Activated T-helper 2 cell treated with anti-CD3 and anti-CD28 coated beads, Interferon-gamma antibody, Interleukin-2, Interleukin-4, amounts not matched to agents 10 μg/mL and 5 μg/mL and 100 μg/mL, durations not matched to agents 14 hours and 24 hours and 36 hours (primary cell): Measurements from ENCODE around the gene E2F1. TPM values are rescaled to one million over a fixed set of nuclear protein-coding genes. Genes with fewer than 3 reads are reported as not detected.
"Not testable (repeated sequence)": the region's sequence is repeated elsewhere in the genome, so short reads cannot be mapped to it uniquely, and the experiment has no call there.

Experiments used
- DNase-seq: peaks from one replicate; pipeline ENCODE4 v3.0.0; 2021; ENCODE audit warnings: low spot score
- H3K27ac Mint-ChIP-seq: one replicate; pipeline ENCODE4 v1.8.0; 2021; ENCODE audit warnings: mixed read lengths
- H3K27me3 Mint-ChIP-seq: one replicate; pipeline ENCODE4 v1.8.0; 2021; ENCODE audit warnings: low read depth, mixed read lengths
- H3K36me3 Mint-ChIP-seq: one replicate; pipeline ENCODE4 v1.8.0; 2021; ENCODE audit warnings: low read depth, mixed read lengths
- H3K4me1 Mint-ChIP-seq: one replicate; pipeline ENCODE4 v1.8.0; 2021; ENCODE audit warnings: low read depth, mixed read lengths
- H3K4me3 Mint-ChIP-seq: one replicate; pipeline ENCODE4 v1.8.0; 2021; ENCODE audit warnings: low read depth, mild to moderate bottlenecking, moderate library complexity, mixed read lengths
- H3K9me3 Mint-ChIP-seq: one replicate; pipeline ENCODE4 v1.8.0; 2021; ENCODE audit warnings: mixed read lengths
- intact Hi-C: fragments of 100-400 bp; cut with micrococcal nuclease; formaldehyde crosslinking; loops from one replicate; pipeline ENCODE4 v1.15.1; 2023
- total RNA-seq: library from RNA; stranded (reverse); gene quantifications from 2 replicates; pipeline ENCODE4 v1.2.3, GENCODE V29; 2022

E2F1 gene
- total RNA-seq, 1 donor from 2014 or later: 63.8 TPM

DNA sequence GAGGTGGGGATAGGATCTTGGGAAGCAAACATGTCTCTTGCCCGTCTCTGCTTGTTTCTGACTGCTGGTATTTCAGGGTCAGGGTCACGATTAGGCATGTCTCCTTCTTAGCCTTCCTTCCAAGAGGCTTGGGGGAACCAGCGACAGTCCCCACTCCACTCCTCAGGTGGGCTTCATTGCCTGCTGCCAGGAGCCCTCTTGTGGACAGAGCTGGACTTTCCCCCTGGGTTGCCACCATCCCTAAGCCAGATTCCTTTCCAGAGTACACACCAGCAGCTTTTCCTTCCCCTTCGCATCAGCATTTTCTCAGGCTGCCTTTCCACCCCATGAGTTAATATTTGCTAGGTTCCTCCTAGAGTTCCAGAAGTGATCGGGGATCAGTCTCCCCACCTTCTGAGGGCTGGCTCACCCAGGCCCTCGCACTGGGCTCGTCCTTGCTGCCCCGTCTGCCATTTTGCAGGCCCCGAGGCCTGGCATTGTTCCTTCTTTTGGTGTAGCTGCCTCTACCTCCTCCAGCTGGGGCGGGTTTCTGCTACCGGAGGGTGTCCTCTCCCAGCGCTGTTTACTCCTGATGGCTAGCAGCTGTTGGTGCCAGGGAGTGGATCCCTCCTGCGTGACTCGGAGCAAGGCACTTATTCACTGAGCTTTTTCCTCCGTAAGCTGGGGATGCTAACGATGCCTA, 32.8 kb downstream of the E2F1 start:
- Mint-ChIP-seq H3K9me3 (no peaks in the 10 kb centered on the region), H3K27me3 (no peaks in the 10 kb centered on the region), H3K36me3 (no peaks in the 10 kb centered on the region), H3K27ac (no peak overlapping the region), H3K4me1 (peaks cover 22% of the 10 kb centered on the region), H3K4me3 (no peak overlapping the region)
- intact Hi-C loops: loop anchor here (1.0 to 2.0 kb wide), 2 partner anchors 20 to 197 kb away; no protein-coding TSS in a partner anchor
- no peak for DNase-seq

DNA sequence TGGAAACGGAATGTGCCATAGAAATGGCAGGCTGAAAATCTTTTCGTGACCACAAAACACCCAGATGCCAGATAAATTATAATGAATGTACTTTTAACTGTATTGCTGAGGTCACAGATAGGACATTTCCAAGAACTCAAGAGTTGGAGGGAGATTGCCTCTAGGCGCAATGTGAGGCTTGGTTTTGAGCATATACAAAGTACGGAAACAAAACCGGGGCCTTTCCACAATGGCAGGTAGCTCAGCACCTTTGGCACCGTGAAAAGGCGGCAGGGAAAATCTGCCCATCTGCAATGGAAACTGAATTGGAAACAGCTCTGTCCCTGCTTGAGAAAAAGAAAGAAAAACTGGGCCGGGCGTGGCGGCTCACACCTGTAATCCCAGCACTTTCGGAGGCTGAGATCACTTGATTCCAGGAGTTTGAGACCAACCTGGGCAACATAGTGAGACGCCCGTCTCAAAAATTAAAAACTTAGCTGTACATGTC, 34.6 kb downstream of the E2F1 start:
- Mint-ChIP-seq H3K36me3 (no peaks in the 10 kb centered on the region), H3K27me3 (no peaks in the 10 kb centered on the region), H3K9me3 (no peaks in the 10 kb centered on the region), H3K4me1 (peaks cover 29% of the 10 kb centered on the region), H3K4me3 (no peak overlapping the region), H3K27ac (no peak overlapping the region)
- intact Hi-C loops: loop anchor here (2.0 kb wide), 1 partner anchor 195 kb away; no protein-coding TSS in a partner anchor
- no peak for DNase-seq

DNA sequence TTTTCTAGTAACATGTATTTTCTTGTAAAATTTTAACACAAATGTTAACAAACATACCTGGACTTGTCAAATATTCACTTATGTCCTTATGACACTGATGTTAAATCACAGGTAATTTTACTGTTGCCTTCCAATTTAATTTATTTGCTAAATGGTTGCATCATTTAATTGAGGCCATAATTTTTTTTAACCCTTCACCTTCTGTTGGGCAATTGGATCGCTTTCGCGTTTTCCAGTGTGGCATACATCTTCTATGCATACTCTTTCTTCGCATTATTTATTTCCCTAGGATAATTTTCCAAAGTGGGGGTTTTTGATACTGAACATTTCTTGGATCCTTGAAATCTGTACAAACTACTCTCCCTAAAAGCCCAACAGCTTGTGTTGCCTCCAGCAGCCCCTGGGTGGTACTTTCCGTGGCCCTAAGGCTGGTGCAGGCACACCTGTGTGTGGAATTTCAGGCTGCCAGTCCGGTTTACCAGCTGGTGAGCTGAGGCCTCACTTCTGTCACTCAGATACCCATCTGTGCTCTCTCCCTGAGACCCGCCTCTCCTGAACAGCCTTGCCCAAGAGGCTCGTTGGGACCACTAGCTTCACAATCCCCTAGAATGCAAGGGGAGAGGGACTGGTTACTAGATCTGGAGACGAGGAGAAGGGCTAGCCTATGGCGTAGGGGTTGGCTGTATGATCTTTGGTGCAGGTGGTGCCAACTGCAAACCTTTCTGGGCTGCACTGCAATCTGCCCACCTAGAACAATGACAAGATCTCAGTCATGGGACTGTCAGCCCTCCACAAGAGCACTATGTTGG, 35.2 kb downstream of the E2F1 start:
- H3K27ac Mint-ChIP-seq: no peak overlapping the region

DNA sequence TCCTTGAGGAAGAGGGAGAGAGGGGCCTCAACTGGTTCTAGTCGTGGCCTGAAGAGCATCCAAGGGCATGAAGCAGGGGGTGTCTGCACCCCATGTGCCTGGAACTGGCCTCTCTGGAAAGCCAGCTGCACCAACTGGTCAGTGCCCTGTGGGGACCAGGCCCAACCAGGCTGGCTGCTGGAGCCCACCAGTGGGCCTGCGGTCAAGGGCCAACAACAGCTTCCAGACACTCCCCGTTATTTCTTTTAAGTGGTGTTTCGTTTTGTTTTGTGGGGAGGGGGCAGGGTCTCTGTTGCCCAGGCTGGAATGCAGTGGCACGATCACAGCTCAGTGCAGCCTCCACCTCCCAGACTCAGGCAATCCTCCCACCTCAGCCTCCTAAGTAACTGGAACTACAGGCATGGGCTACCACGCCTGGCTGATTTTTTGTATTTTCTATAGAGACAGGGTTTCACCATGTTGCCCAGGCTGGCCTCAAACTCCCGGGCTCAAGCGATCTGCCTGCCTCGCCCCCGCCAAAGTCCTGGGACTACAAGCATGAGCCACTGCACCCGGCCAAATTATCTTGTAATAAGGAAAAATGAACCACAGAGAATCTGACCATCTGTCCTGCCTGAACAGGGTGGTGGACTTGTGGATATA, 36.0 kb downstream of the E2F1 start:
- Mint-ChIP-seq H3K9me3 (no peaks in the 10 kb centered on the region), H3K27me3 (no peaks in the 10 kb centered on the region), H3K36me3 (peaks cover 10% of the 10 kb centered on the region), H3K27ac (no peak overlapping the region), H3K4me1 (peaks cover 29% of the 10 kb centered on the region), H3K4me3 (no peak overlapping the region)
- no peak for DNase-seq
- intact Hi-C loops: no loop called here

More for the DNA sequence above, 35.2 kb downstream of the E2F1 start:
- H3K27me3 Mint-ChIP-seq: no peaks in the 10 kb centered on the region
- no peaks in the 10 kb centered on the region for H3K9me3 Mint-ChIP-seq
- H3K36me3 Mint-ChIP-seq: peaks cover 3% of the 10 kb centered on the region
- intact Hi-C loops: no loop called here
- DNase-seq: no peak
- H3K4me1 Mint-ChIP-seq: peaks cover 29% of the 10 kb centered on the region
- H3K4me3 Mint-ChIP-seq: no peak overlapping the region

DNA sequence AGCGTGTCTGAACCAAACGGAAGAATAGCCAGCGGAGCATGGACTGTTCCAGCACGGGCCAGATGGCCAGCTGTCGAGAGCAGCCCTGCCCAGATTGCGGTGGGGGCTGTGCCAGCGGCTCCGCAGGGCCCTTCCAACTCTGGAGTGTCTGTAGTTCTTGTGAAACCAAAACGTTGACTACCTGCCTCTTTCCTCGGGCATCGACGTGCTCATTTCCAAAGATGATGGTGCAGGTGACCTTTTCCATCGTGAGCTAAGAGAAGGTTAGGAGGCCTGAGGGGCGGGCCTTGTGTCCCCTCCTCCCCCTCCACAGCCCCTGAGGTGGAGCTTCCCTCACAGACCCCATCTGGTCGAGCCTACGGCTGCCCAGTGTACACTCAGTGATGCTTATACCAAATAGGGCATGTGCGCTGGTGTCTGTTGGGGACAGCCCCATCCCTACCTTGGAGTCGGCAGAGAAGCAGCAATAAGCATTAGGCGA, 36.9 kb downstream of the E2F1 start:
- H3K9me3 Mint-ChIP-seq: no peaks in the 10 kb centered on the region
- intact Hi-C loops: no loop called here
- DNase-seq: no peak
- peaks cover 18% of the 10 kb centered on the region for H3K36me3 Mint-ChIP-seq
- H3K27ac Mint-ChIP-seq: no peak overlapping the region
- H3K4me3 Mint-ChIP-seq: no peak overlapping the region
- peaks cover 29% of the 10 kb centered on the region for H3K4me1 Mint-ChIP-seq
- H3K27me3 Mint-ChIP-seq: no peaks in the 10 kb centered on the region

DNA sequence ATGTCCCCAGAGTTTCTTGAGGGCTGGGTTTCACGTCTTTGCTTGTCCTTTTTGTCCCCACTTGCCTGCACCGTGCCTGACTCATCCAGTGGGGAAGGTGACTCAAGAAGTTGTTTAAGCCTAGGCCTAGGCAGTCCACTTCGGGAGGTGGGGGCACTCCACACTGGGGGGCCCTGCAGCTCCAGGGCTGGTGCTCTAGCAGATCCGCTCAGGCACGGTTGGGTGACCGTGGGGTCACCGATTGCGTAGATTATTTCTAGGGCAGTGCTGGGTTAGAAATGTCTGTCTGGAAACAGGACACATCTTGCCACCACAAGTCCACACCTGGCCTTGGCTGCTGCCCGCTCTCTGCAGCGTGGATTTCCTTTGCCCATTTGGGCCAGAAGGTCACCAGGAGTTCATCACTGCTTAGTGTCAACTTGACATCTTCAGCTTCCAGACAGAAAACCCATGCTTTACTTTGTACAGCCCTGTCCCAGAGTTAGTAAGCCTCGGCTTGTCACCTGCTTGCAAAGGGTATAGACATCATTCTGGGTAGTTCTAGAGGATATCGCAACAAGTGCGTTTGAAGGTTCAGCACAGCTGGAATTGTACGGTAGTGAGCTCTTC, 37.7 kb downstream of the E2F1 start:
- Mint-ChIP-seq H3K4me3 (no peak overlapping the region), H3K36me3 (peaks cover 18% of the 10 kb centered on the region), H3K27ac (no peak overlapping the region), H3K27me3 (no peaks in the 10 kb centered on the region), H3K4me1 (peaks cover 29% of the 10 kb centered on the region), H3K9me3 (no peaks in the 10 kb centered on the region)
- DNase-seq: no peak
- intact Hi-C loops: no loop called here

DNA sequence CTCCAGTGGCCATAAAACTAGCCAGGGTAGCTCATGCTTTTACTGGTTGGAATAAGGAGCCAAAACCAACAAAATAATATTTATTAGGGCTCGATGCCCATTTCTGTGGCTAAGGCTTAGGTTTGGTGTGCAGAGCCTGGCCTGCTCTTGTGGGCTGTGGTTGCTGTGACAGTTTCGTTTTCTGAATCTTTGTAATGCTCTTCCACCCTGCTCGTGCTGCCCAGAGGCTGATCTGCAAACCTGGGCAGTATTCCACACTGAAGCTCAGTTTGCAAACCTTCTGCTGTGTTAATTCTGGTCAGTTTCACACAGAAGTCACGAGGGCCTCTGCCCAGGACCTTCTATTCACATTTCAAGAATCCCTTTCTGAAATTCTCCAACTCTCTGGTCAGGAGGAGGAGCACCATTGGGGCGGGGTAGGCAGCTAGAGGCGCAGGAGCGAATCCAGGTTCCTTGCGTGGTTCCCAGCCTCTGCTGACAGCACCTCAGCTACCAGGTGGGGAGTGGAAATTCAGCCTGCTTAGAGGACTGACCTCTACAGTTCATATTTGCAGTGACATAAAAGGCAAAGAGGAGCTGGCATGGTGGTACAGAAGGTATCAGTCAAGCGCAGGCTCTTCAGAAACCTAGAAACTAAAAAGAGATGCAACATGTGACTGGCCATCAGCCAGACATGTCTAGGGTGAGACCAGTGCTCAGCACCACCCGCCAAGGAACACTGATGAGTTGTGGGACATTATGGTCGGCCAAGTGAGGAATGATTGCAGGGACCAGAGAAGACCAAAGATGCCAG, 38.4 kb downstream of the E2F1 start:
- Mint-ChIP-seq H3K9me3 (no peaks in the 10 kb centered on the region), H3K4me1 (peaks cover 23% of the 10 kb centered on the region), H3K27me3 (no peaks in the 10 kb centered on the region), H3K27ac (no peak overlapping the region), H3K36me3 (peaks cover 18% of the 10 kb centered on the region), H3K4me3 (no peak overlapping the region)
- DNase-seq: no peak
- intact Hi-C loops: no loop called here

DNA sequence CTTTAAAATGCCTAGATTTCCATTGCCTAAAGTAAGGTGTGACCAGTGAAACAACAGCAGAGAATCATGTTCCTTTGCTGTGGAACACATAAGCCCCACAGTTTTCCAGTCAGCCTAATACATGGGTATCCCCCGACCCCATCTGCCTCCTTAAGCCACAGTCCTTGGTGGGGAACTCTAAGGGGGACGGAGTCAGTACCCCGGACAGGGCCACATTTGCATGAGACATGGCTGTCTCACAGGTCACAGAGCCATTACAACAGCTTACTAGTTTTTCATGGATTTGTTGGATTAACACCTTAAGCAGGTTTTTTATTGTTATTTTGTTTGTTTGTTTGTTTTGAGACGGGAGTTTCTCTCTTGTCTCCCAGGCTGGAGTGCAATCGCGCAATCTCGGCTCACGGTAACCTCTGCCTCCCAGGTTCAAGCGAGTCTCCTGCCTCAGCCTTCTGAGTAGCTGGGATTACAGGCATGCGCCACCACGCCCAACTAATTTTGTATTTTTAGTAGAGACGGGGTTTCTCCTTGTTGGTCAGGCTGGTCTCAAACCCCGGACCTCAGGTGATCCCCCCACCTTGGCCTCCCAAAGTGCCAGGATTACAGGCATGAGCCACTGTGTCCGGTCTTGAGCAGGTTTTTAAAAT, 39.1 kb downstream of the E2F1 start:
- H3K9me3 Mint-ChIP-seq, H3K4me3 Mint-ChIP-seq, H3K27me3 Mint-ChIP-seq, H3K27ac Mint-ChIP-seq, DNase-seq, intact Hi-C loops: not testable (repeated sequence)
- Mint-ChIP-seq H3K36me3 (peaks cover 18% of the 10 kb centered on the region), H3K4me1 (peaks cover 19% of the 10 kb centered on the region)

DNA sequence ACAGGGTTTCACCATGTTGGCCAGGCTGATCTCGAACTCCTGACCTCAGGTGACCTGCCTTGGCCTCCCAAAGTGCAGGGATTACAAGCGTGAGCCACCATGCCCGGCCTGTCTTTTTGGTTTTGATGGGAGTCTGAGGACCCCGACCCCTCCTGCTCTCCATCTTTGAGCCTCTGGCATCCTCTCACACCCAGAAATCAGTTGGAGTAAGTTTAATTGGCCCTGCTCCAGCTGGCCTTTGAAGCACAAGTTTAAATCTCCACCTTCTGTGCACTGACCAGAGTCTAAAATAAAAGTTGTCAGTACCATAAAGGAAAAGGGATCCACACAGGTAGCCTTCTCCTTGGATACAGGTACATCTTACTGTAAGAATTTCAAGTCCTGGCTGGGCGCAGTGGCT, 40.0 kb downstream of the E2F1 start:
- DNase-seq: no peak
- peaks cover 10% of the 10 kb centered on the region for H3K4me1 Mint-ChIP-seq
- intact Hi-C loops: no loop called here
- no peak overlapping the region for H3K4me3 Mint-ChIP-seq
- peaks cover 22% of the 10 kb centered on the region for H3K36me3 Mint-ChIP-seq
- H3K27me3 Mint-ChIP-seq: no peaks in the 10 kb centered on the region
- H3K27ac Mint-ChIP-seq: no peak overlapping the region
- no peaks in the 10 kb centered on the region for H3K9me3 Mint-ChIP-seq

DNA sequence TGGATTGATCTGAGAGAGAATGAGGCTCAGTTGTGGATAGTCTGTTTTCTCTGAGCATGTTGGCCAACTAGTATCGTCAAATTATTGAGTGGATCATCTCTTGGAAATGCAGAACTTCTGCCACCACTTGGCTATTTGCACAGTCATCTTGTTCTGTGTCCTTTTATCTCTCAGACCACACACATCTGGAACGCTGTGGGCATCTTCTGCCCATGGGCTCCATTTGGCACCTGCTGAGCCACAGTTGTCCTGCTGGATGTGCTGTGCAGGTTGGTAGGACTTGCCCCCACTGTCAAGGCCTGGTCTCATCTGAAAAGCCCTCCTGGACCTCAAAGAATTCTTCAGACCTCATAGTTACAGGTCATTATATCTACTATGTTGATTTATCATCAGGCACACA, 40.8 kb downstream of the E2F1 start:
- Mint-ChIP-seq H3K4me3 (no peak overlapping the region), H3K9me3 (no peaks in the 10 kb centered on the region), H3K4me1 (peaks cover 10% of the 10 kb centered on the region), H3K36me3 (peaks cover 27% of the 10 kb centered on the region), H3K27ac (no peak overlapping the region), H3K27me3 (no peaks in the 10 kb centered on the region)
- intact Hi-C loops: no loop called here
- DNase-seq: no peak

DNA sequence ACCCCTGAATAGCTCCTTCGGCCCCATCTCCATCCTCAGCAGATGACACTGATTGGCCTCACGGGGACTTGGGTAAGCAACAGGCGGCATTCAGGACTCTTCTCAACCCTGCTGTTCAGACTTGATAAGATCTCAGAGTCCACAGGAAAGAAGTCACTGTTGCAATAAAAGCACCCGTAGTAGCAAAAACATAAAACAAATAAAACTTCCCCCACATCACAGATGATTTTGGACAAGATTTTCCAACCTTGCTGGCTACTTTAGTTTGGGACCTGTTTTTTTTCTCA, 41.2 kb downstream of the E2F1 start:
- H3K36me3 Mint-ChIP-seq: peaks cover 31% of the 10 kb centered on the region
- H3K27ac Mint-ChIP-seq: no peak overlapping the region
- H3K4me1 Mint-ChIP-seq: peaks cover 10% of the 10 kb centered on the region
- H3K4me3 Mint-ChIP-seq: no peak overlapping the region
- H3K9me3 Mint-ChIP-seq: no peaks in the 10 kb centered on the region
- intact Hi-C loops: no loop called here
- no peaks in the 10 kb centered on the region for H3K27me3 Mint-ChIP-seq
- DNase-seq: no peak
